ENCODE measurements around the gene ABITRAM. TPM values are rescaled to one million over a fixed set of nuclear protein-coding genes. Genes with fewer than 3 reads are reported as not detected.

The ABITRAM gene
- total and polyA plus RNA-seq, 2 experiments from 2014 or later = 10.1 to 11.5 TPM

DNA sequence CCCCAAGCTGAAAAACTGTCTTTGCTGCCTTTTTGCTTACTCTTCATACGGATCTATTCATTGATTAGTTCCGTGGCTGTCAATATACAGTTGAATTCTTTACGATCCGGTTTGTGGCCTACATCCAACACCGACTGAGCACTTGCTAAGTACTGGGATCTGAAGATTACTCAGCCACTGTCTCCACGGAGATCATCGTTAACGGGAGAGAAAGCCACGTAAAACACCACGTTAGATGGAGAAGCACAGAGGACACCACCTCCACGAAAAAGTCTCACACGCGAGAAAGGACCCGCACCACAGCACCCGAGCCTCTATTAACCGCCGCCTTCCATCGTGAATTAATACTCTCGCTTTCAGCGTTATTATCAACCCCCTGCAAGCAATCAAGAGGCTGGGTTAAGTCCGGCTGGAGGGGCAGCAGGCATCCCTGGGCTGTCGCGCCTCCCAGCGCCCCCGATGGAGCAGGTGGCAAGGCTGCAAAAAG lies 926 bp upstream of the ABITRAM start:
- H3K9me3 Mint-ChIP-seq = no peaks in the 10 kb centered on the region
- no peaks in the 10 kb centered on the region for H3K27me3 ChIP-seq (ENCODE audit: insufficient read depth)
- peak overlapping the region; percentile 93 for H3K4me3 Mint-ChIP-seq
- H3K4me1 ChIP-seq (ENCODE audit: insufficient read depth) = peaks cover 16% of the 10 kb centered on the region
- H3K27ac ChIP-seq (ENCODE audit: low read depth) = peak overlapping the region; percentile 96
- H3K9me2 ChIP-seq (ENCODE audit: insufficient read depth) = no peaks in the 10 kb centered on the region
- peaks cover 14% of the 10 kb centered on the region for H3K36me3 Mint-ChIP-seq (ENCODE audit: low read depth)
- H3K27ac Mint-ChIP-seq = peak overlapping the region; percentile 98
- H3K4me2 ChIP-seq = peak overlapping the region; percentile 99
- peaks cover 28% of the 10 kb centered on the region for H3K79me2 ChIP-seq (replicated peaks; ENCODE audit: insufficient read depth)
- ATAC-seq = no peak
- H3K4me1 Mint-ChIP-seq = peaks cover 13% of the 10 kb centered on the region
- H3K4me3 ChIP-seq = peak overlapping the region; percentile 99
- H4K20me1 ChIP-seq (replicated peaks; ENCODE audit: insufficient read depth) = peaks cover 8% of the 10 kb centered on the region; the same call in 1 of the 2 replicates
- peaks cover 8% of the 10 kb centered on the region; the same call in 1 of the 2 replicates for H3F3A ChIP-seq (replicated peaks; ENCODE audit: low read depth)
- TF ChIP-seq NANOG (IDR thresholded peaks at IDR 0.05; ENCODE audit: borderline replicate concordance) (no peak), STAT1 (IDR thresholded peaks at IDR 0.05; ENCODE audit: unreplicated experiment) (no peak)
- TF ChIP-seq, protein P1, sequence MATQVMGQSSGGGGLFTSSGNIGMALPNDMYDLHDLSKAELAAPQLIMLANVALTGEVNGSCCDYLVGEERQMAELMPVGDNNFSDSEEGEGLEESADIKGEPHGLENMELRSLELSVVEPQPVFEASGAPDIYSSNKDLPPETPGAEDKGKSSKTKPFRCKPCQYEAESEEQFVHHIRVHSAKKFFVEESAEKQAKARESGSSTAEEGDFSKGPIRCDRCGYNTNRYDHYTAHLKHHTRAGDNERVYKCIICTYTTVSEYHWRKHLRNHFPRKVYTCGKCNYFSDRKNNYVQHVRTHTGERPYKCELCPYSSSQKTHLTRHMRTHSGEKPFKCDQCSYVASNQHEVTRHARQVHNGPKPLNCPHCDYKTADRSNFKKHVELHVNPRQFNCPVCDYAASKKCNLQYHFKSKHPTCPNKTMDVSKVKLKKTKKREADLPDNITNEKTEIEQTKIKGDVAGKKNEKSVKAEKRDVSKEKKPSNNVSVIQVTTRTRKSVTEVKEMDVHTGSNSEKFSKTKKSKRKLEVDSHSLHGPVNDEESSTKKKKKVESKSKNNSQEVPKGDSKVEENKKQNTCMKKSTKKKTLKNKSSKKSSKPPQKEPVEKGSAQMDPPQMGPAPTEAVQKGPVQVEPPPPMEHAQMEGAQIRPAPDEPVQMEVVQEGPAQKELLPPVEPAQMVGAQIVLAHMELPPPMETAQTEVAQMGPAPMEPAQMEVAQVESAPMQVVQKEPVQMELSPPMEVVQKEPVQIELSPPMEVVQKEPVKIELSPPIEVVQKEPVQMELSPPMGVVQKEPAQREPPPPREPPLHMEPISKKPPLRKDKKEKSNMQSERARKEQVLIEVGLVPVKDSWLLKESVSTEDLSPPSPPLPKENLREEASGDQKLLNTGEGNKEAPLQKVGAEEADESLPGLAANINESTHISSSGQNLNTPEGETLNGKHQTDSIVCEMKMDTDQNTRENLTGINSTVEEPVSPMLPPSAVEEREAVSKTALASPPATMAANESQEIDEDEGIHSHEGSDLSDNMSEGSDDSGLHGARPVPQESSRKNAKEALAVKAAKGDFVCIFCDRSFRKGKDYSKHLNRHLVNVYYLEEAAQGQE (IDR thresholded peaks at IDR 0.05; ENCODE audit: unreplicated experiment) = no peak
- TF ChIP-seq, protein P2, sequence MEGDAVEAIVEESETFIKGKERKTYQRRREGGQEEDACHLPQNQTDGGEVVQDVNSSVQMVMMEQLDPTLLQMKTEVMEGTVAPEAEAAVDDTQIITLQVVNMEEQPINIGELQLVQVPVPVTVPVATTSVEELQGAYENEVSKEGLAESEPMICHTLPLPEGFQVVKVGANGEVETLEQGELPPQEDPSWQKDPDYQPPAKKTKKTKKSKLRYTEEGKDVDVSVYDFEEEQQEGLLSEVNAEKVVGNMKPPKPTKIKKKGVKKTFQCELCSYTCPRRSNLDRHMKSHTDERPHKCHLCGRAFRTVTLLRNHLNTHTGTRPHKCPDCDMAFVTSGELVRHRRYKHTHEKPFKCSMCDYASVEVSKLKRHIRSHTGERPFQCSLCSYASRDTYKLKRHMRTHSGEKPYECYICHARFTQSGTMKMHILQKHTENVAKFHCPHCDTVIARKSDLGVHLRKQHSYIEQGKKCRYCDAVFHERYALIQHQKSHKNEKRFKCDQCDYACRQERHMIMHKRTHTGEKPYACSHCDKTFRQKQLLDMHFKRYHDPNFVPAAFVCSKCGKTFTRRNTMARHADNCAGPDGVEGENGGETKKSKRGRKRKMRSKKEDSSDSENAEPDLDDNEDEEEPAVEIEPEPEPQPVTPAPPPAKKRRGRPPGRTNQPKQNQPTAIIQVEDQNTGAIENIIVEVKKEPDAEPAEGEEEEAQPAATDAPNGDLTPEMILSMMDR (conservative IDR thresholded peaks at IDR 0.05; ENCODE audit: low read depth in 2 of 2) = 0 out of 4 replicates have a peak, but pooled peaks of 1 of the 2 experiments have one; percentile 10
- H3K36me3 ChIP-seq (ENCODE audit: insufficient read depth) = no peaks in the 10 kb centered on the region; the same call in 1 of the 2 replicates
- no peak for DNase-seq (ENCODE audit: low spot score)
- H2AFZ ChIP-seq = peak overlapping the region; percentile 91
- H3K27me3 Mint-ChIP-seq (ENCODE audit: insufficient read depth, low read depth, poor library complexity) = peaks cover 8% of the 10 kb centered on the region

DNA sequence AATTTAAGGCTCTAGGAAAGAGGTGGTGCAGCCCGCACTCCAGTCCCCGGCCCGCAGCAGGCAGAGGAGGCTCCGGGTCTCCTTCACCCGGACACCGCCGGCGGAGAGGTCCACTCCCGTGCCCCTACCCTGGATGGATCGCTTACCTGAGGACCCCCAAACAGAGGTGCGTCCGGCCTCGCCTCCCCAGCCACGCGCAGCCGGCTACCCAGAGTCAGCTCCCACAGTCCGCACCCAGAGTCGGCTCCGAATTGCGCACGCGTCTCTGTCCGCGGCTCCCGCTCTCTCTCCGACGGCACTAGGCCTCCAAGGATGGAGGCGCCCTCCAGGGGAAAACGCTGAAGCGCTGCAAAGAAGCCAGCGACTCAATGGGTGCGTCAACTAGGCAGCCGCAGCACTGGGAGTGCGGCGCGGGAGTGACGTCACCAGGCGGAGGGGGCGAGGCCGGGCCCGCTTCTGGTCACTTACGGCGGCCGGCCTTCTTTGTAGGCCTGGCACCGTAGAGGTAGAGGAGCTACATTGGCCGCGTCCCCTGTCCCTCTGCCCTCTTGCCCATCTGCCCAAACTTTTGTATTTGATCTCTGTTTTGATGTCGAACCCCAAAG lies 380 bp upstream of the ABITRAM start, which contains the start of gene ELP1:
ELP1 (minus strand) TSS at position 407 of the 605 bp plus-strand sequence. CDS start 2,978 bp downstream, outside the sequence.
- Histone ChIP-seq H3K4me1 (ENCODE audit: insufficient read depth) (peaks cover 16% of the 10 kb centered on the region), H2AFZ (peak within 1 kb of the TSS; percentile 100), H3K4me2 (peak within 1 kb of the TSS; percentile 99), H3K36me3 (ENCODE audit: insufficient read depth) (no peaks in the 10 kb centered on the region; the same call in 1 of the 2 replicates), H3K9me2 (ENCODE audit: insufficient read depth) (no peaks in the 10 kb centered on the region), H3F3A (replicated peaks; ENCODE audit: low read depth) (peaks cover 8% of the 10 kb centered on the region; the same call in 1 of the 2 replicates), H3K4me3 (peak within 1 kb of the TSS; percentile 99), H3K79me2 (replicated peaks; ENCODE audit: insufficient read depth) (peaks cover 28% of the 10 kb centered on the region), H3K27ac (ENCODE audit: low read depth) (peak within 1 kb of the TSS; percentile 96), H3K27me3 (ENCODE audit: insufficient read depth) (no peaks in the 10 kb centered on the region), H4K20me1 (replicated peaks; ENCODE audit: insufficient read depth) (peaks cover 4% of the 10 kb centered on the region; the same call in 1 of the 2 replicates)
- DNase-seq (ENCODE audit: low spot score) = peak; percentile 96
- ATAC-seq = peak; percentile 91
- Mint-ChIP-seq H3K27ac (peak within 1 kb of the TSS; percentile 98), H3K4me1 (peaks cover 13% of the 10 kb centered on the region), H3K9me3 (no peaks in the 10 kb centered on the region), H3K27me3 (ENCODE audit: insufficient read depth, low read depth, poor library complexity) (peaks cover 8% of the 10 kb centered on the region), H3K4me3 (peak within 1 kb of the TSS; percentile 93), H3K36me3 (ENCODE audit: low read depth) (peaks cover 11% of the 10 kb centered on the region; the same call in 2 of the 3 replicates)
- no peak for TF ChIP-seq ZNF331 (CRISPR knock-in tag; IDR thresholded peaks at IDR 0.05; ENCODE audit: low read depth)
- TF ChIP-seq, protein P3, sequence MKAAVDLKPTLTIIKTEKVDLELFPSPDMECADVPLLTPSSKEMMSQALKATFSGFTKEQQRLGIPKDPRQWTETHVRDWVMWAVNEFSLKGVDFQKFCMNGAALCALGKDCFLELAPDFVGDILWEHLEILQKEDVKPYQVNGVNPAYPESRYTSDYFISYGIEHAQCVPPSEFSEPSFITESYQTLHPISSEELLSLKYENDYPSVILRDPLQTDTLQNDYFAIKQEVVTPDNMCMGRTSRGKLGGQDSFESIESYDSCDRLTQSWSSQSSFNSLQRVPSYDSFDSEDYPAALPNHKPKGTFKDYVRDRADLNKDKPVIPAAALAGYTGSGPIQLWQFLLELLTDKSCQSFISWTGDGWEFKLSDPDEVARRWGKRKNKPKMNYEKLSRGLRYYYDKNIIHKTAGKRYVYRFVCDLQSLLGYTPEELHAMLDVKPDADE (IDR thresholded peaks at IDR 0.05) = no peak
- TF ChIP-seq, protein P1 (IDR thresholded peaks at IDR 0.05; ENCODE audit: unreplicated experiment) = no peak
- TF ChIP-seq POLR2AphosphoS5 (IDR thresholded peaks at IDR 0.05; ENCODE audit: low read depth) = peak; percentile 88
- peak; percentile 99 for TF ChIP-seq CREB1 (CRISPR knock-in tag; IDR thresholded peaks at IDR 0.05; ENCODE audit: low read depth)
- TF ChIP-seq, protein P2 (conservative IDR thresholded peaks at IDR 0.05; ENCODE audit: low read depth in 2 of 2) = peak in 1 of 2 experiments; percentile 47; a peak in 3 of 4 replicates
